Panc1 (cell line): ENCODE results near the gene SMAD3. TPM values are rescaled to one million over a fixed set of nuclear protein-coding genes. Genes with fewer than 3 reads are reported as not detected.
A peak's percentile ranks its signal among the peaks of the same experiment; 100 is the strongest.

Source experiments
- ATAC-seq: fragments of 200-7000 bp; cut with Tn5 transposase; 2 replicates; pipeline ENCODE4 v1.9.1; 2020; ENCODE audit warnings: mild to moderate bottlenecking, moderate library complexity
- BruUV-seq: library from RNA; stranded (reverse); fragments of 400-500 nt; replicated peaks from 2 replicates; lab custom pipeline; 2021; lab: Mats Ljungman, UMichigan
- CTCF ChIA-PET: fragments of 300-600 bp; sonication (Branson Sonifier 250); formaldehyde crosslinking; loops from one replicate; lab custom pipeline; 2022; ENCODE audit warnings: antibody characterized with exemption; lab: Charles Lee
- POLR2A ChIA-PET: fragments of 300-600 bp; sonication (Branson Sonifier 250); formaldehyde crosslinking; loops from one replicate; lab custom pipeline; 2022; ENCODE audit warnings: antibody characterized with exemption; lab: Charles Lee
- DNase-seq: peaks from one replicate; pipeline ENCODE4 v3.0.0-alpha.2; 2010; ENCODE audit warnings: low read depth, low spot score
- H3K27ac ChIP-seq: 2 replicates; pipeline ENCODE4 v1.5.1; 2011; ENCODE audit warnings: mild to moderate bottlenecking, low read length, inconsistent platforms
- H3K27me3 ChIP-seq: fragments of 200-500 bp; sonication (Bioruptor generic); 2 replicates; pipeline ENCODE4 v1.6.0; 2014; ENCODE audit warnings: low read length, inconsistent platforms; ENCODE audit not compliant: control insufficient read depth, insufficient read depth
- H3K36me3 ChIP-seq: fragments of 200-500 bp; sonication (Bioruptor generic); 2 replicates; pipeline ENCODE4 v1.5.1; 2014; ENCODE audit warnings: inconsistent platforms, mild to moderate bottlenecking, low read length, moderate library complexity; ENCODE audit not compliant: control insufficient read depth, insufficient read depth
- H3K4me1 ChIP-seq: 2 replicates; pipeline ENCODE4 v1.5.1; 2011; ENCODE audit warnings: inconsistent platforms, mild to moderate bottlenecking, low read length, moderate library complexity; ENCODE audit not compliant: control insufficient read depth, insufficient read depth
- H3K4me3 ChIP-seq, 2 experiments: 2 replicates each; pipeline ENCODE4 v1.5.1; 2011 to 2012; ENCODE audit warnings: low read depth in 2 of 2, low read length in 2 of 2, mild to moderate bottlenecking in 2 of 2, inconsistent platforms in 1 of 2, moderate library complexity in 1 of 2
- H3K9me3 ChIP-seq: fragments of 200-500 bp; sonication (Bioruptor generic); 2 replicates; pipeline ENCODE4 v1.5.1; 2014; ENCODE audit warnings: low read depth, mild to moderate bottlenecking, inconsistent platforms, low read length, moderate library complexity; ENCODE audit not compliant: control insufficient read depth, insufficient read depth
- POLR2AphosphoS5 ChIP-seq: IDR thresholded peaks from 2 replicates; pipeline ENCODE4 v1.6.1; 2012; ENCODE audit warnings: mild to moderate bottlenecking, low read depth, low read length, moderate library complexity
- SIN3A ChIP-seq: IDR thresholded peaks from 2 replicates; pipeline ENCODE4 v1.6.1; 2012; ENCODE audit warnings: low read depth, mild to moderate bottlenecking, low read length, moderate library complexity, borderline replicate concordance; ENCODE audit not compliant: insufficient read depth
- TCF7L2 ChIP-seq: IDR thresholded peaks from 2 replicates; pipeline ENCODE4 v1.6.1; 2011; ENCODE audit warnings: mild to moderate bottlenecking, low read depth, low read length, inconsistent platforms
- in situ Hi-C: cut with HindIII; loops from 2 replicates; pipeline ENCODE4 v1.10.0; 2016; ENCODE audit warnings: low sequenced_read_pairs, low pct_unique_long_range_greater_than_20kb
- intact Hi-C: fragments of 100-400 bp; cut with micrococcal nuclease; formaldehyde crosslinking; loops from one replicate; pipeline ENCODE4 v1.10.0; 2022; ENCODE audit not compliant: unreplicated experiment
- total RNA-seq: library from RNA; stranded (reverse); gene quantifications from one replicate; pipeline ENCODE4 v1.2.1, GENCODE V29; 2021; ENCODE audit not compliant: unreplicated experiment
- TF ChIP-seq, protein P1 (sequence below), 2 experiments: IDR thresholded peaks; 2 replicates each; pipeline ENCODE4 v1.6.1; 2011 to 2012; ENCODE audit warnings: low read depth in 2 of 2, control low read depth in 1 of 2, low read length in 1 of 2, mild to moderate bottlenecking in 1 of 2, moderate library complexity in 1 of 2; ENCODE audit not compliant: insufficient read depth in 1 of 2
- TF ChIP-seq, protein P2 (sequence below): fragments of 450-650 bp; IDR thresholded peaks from 2 replicates; pipeline ENCODE4 v1.5.1; 2017; ENCODE audit warnings: mild to moderate bottlenecking

Gene SMAD3
- total RNA-seq, 1 experiment from 2014 or later: 394 TPM

DNA sequence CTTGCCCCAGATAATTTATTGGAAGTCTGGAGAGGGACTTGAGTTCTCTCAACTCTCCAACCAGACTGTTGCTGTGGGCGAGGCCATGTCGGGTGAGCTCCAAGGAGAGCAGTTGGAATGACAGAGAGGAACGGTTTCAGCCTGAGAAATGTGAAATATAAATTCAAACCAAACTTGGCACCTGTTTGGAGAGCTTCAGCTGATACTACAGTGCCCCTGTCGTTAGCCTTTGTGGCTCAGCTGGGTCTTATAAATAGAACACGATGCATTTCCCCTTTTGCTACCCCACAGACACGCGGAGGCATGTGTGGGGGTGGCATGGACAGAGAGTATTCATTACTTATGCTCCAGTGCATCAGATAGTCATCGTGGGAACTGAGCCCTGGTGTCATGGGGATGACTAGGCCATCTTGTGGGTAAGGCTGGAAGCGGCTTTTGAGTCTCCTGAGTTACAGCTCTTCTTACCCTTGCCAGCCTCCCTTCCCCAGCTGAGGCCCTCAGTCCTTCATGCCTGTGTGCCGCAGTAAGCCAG, 15.6 kb downstream of the SMAD3 start:
- Histone ChIP-seq H3K4me3 (no peak overlapping the region), H3K4me1 (peaks cover 100% of the 10 kb centered on the region), H3K27ac (peak overlapping the region; percentile 100), H3K36me3 (peaks cover 11% of the 10 kb centered on the region; the same call in 1 of the 2 replicates), H3K9me3 (no peaks in the 10 kb centered on the region), H3K27me3 (no peaks in the 10 kb centered on the region)
- in situ Hi-C loops: no loop called here
- CTCF ChIA-PET: no interaction called here
- intact Hi-C loops: no loop called here
- no TSS peak for BruUV-seq
- POLR2A ChIA-PET: no interaction called here
- ATAC-seq (peak; percentile 10), DNase-seq (no peak)
- no peak for TF ChIP-seq TCF7L2
- TF ChIP-seq, protein P1, sequence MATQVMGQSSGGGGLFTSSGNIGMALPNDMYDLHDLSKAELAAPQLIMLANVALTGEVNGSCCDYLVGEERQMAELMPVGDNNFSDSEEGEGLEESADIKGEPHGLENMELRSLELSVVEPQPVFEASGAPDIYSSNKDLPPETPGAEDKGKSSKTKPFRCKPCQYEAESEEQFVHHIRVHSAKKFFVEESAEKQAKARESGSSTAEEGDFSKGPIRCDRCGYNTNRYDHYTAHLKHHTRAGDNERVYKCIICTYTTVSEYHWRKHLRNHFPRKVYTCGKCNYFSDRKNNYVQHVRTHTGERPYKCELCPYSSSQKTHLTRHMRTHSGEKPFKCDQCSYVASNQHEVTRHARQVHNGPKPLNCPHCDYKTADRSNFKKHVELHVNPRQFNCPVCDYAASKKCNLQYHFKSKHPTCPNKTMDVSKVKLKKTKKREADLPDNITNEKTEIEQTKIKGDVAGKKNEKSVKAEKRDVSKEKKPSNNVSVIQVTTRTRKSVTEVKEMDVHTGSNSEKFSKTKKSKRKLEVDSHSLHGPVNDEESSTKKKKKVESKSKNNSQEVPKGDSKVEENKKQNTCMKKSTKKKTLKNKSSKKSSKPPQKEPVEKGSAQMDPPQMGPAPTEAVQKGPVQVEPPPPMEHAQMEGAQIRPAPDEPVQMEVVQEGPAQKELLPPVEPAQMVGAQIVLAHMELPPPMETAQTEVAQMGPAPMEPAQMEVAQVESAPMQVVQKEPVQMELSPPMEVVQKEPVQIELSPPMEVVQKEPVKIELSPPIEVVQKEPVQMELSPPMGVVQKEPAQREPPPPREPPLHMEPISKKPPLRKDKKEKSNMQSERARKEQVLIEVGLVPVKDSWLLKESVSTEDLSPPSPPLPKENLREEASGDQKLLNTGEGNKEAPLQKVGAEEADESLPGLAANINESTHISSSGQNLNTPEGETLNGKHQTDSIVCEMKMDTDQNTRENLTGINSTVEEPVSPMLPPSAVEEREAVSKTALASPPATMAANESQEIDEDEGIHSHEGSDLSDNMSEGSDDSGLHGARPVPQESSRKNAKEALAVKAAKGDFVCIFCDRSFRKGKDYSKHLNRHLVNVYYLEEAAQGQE (IDR thresholded peaks at IDR 0.05; ENCODE audit: insufficient read depth in 1 of 2, low read depth in 2 of 2, low read length in 1 of 2): no peak
- TF ChIP-seq, protein P2, sequence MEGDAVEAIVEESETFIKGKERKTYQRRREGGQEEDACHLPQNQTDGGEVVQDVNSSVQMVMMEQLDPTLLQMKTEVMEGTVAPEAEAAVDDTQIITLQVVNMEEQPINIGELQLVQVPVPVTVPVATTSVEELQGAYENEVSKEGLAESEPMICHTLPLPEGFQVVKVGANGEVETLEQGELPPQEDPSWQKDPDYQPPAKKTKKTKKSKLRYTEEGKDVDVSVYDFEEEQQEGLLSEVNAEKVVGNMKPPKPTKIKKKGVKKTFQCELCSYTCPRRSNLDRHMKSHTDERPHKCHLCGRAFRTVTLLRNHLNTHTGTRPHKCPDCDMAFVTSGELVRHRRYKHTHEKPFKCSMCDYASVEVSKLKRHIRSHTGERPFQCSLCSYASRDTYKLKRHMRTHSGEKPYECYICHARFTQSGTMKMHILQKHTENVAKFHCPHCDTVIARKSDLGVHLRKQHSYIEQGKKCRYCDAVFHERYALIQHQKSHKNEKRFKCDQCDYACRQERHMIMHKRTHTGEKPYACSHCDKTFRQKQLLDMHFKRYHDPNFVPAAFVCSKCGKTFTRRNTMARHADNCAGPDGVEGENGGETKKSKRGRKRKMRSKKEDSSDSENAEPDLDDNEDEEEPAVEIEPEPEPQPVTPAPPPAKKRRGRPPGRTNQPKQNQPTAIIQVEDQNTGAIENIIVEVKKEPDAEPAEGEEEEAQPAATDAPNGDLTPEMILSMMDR: peak; percentile 46; the same call in 1 of the 2 replicates
- TF ChIP-seq POLR2AphosphoS5: peak; percentile 56

DNA sequence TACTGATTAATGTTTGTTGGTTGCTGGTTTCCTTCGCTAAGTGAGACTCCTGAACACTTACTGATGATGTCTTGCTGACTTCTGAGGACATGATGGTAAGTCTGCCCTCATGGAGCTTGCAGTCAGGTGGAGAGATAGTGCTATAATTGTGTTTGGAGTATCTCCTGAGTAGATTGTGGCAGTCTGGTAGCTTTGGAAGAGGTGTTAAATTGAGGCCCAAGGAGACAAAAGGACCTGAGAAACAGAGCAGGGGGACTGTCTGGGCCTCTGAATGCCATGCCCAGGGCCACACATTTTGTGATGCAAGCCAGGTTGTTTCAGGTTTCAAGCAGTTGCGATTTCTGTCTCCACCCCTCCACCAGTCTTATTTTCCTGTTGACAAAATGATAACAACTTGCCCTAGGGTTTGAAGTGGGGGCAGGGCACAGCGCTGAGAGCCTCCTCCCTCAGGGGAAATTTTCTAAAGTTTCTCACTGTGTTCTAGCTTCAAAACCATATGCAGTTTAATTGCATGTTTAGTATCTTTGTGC, 16.7 kb downstream of the SMAD3 start:
- Histone ChIP-seq H3K9me3 (no peaks in the 10 kb centered on the region), H3K4me3 (no peak overlapping the region), H3K27ac (peak overlapping the region; percentile 100), H3K4me1 (peaks cover 100% of the 10 kb centered on the region), H3K27me3 (no peaks in the 10 kb centered on the region), H3K36me3 (peaks cover 11% of the 10 kb centered on the region; the same call in 1 of the 2 replicates)
- peak; percentile 71 for TF ChIP-seq TCF7L2
- TF ChIP-seq POLR2AphosphoS5: peak; percentile 85
- TF ChIP-seq, protein P1 (IDR thresholded peaks at IDR 0.05; ENCODE audit: insufficient read depth in 1 of 2, low read depth in 2 of 2, low read length in 1 of 2): no peak; a peak in 1 of 4 replicates
- TF ChIP-seq, protein P2: no peak
- no peak for TF ChIP-seq SIN3A
- in situ Hi-C loops (no loop called here), intact Hi-C loops (no loop called here)
- POLR2A ChIA-PET: interaction anchor here (0.5 kb wide), 1 partner anchor 47 kb away, joined by 3 read pairs; no protein-coding TSS in a partner anchor
- DNase-seq (no peak), ATAC-seq (peak; percentile 28)
- CTCF ChIA-PET: no interaction called here
- BruUV-seq: no TSS peak
